GM21737 (cell line): Measurements from ENCODE around the gene UBL4B.

Experiments
- ATAC-seq: cut with Tn5 transposase; IDR thresholded peaks from one replicate; pipeline ENCODE4 v1.9.1; 2021; ENCODE audit warnings: mild to moderate bottlenecking, moderate library complexity; ENCODE audit not compliant: unreplicated experiment

UBL4B gene

DNA sequence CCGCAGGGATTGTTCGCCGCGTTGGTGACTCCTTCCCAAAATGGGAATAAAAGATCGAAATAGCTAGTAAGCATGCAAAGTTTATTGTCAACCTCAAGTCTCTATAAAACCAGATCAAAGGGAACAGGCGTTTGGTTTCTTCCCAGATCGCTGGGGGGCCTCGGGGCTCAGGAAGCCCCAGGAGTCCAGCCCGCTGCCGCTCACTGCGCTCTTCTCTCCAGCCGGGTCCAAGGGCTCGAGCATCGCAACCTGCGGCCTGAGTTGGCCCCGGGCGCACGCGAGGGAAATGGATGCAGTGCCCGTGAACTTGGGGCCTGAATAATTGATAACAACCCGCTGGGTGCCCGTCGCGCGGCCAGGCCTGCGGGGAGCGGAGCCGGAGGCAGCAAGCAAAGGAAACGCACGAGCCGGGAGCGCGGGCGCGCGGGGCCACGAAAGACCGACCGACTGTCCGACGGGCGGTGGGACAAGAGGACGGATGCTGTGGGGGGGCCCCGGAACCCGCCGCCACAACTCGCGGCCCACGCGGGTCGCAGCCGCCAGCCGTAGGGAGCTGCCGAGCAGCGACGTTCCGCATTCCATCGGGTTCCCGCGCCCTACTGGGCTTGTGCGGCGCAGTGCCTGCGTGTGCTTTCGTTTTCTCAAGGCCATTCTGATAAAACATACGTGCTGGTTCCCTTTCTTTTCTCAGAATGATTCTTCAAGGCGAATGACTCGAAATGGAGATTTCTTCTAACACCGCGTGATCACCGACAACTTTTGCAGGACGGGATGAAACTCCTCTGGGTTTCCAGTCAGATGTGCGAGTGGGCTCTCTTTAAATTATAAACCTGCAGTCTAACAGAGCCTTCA, 27.8 kb upstream of the UBL4B start:
- no peak for ATAC-seq

- no peak for ATAC-seq
These were observed 26.6 kb upstream of the UBL4B start for GRCh38 chr1:110085671-110086070.

DNA sequence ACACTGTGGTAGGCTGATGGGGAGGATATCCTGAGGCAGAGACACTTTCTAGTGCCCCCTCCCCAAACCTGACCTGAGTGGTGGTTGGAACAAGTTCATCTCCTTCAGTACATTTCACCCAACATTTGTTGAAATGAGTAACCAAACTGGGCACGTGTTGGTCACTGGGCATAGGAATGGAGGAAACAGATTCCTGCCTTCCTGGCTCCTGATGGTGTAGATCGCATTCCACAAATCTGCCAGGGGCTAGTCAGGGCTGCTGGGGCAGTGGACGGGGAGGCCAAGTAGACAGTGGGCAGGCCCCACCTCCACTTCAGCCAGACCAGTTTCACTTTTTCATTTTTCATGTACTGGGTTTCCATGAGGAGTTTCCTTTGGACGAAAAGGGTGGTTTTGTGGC, 25.3 kb upstream of the UBL4B start:
- no peak for ATAC-seq

DNA sequence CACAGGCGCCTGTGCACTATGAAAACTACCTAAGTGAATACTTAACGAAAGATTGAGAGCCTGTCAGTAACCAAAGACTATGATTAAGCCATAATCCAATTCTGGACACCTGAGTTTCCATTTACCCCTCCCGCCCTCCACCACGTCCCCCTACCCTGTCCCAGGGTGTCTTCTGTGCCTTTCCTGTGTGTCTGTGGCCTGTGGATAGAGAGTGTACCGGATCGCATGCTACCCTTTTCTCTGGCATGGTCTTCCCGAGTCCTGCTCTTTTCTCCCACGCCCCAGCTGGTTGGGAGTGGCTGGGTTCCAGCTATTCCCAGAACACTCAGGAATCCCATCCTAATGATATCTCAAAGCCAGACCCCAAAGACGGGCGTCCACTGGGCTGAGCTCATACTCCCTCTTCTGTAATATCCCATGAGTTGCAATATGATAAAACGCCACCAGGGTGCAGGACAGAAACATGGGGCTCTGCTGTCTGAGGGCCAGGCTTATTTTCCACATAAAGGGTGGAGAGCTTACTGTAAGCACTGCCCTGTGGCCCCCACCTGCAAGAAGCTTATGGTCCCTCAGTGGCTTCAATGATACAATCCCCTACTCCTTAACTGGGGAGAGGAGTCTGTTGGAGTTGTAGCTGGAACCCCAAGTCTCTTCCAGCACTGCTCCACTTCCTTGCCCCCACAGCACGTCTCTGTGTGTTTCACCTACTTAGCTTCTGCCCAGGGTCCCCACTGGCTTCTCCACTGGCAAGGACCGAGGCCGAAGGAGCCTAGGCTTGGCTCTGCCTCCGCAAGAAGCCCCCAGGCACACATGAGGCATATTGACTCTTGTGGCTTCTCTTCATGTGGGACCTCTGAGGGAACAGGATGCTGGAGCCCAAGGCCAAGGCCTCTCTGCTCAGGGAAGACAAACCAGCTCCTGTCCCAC, 24.2 kb upstream of the UBL4B start:
- ATAC-seq: no peak

GRCh38 chr1:110088739-110089316, 23.4 kb upstream of the UBL4B start:
- no peak for ATAC-seq

- ATAC-seq: no peak
These were observed 22.5 kb upstream of the UBL4B start for GRCh38 chr1:110089561-110090275.

DNA sequence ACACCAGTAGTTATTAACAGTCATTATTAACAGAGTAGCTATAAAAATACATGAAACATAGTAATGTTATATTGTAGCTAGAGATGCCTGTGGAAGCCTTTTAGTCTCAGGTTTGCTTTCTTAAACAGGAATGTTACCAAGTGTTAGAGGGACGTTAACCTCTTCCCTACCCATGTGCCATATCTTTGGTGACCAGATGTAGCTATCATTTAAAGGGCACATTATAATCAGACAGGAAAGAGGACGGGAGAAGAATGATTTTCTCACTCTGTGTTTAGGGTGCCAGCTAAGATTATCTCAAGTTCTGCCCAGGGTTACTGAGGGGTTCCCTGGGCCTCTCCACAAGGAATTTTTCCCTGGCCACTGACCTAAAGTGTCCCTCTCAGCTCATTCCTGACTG, 20.9 kb upstream of the UBL4B start:
- ATAC-seq: no peak

GRCh38 chr1:110091791-110092190, 20.5 kb upstream of the UBL4B start:
- ATAC-seq: no peak

GRCh38 chr1:110092991-110093390, 19.3 kb upstream of the UBL4B start:
- no peak for ATAC-seq

DNA sequence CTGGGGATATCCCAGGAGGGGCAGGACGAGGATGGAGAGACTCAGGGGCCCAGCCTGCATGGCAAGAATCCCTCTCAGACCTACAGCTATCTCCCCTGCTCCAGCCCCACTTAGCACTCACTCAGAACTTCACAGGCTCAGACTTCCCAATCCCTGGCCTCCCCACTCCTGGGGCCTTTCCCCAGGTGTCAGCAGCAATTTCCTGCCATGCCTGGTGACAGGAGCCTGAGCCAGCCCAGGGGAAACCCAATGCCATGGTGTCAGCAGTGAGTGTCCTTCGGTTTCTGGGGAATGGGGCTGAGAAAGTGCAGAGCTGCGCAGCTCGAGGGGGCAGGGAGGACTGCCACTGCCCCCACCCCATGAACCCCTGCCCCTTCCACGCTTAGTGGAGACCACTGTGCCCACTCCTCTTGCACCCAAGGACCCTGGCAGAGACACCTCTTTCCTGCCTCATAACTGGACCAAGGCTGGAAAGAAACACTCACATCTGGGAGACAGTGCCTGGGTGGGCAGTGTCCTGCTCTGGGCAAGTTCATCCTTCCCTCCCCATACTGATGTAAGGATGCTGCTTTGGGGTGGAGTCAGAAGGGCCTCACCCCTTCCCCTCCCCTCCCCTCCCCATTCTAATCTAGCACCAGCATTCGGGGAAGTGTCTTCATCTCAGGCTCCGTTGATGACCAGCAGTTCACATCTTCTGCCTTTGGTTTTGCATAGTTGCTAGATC, 17.1 kb upstream of the UBL4B start:
- no peak for ATAC-seq

DNA sequence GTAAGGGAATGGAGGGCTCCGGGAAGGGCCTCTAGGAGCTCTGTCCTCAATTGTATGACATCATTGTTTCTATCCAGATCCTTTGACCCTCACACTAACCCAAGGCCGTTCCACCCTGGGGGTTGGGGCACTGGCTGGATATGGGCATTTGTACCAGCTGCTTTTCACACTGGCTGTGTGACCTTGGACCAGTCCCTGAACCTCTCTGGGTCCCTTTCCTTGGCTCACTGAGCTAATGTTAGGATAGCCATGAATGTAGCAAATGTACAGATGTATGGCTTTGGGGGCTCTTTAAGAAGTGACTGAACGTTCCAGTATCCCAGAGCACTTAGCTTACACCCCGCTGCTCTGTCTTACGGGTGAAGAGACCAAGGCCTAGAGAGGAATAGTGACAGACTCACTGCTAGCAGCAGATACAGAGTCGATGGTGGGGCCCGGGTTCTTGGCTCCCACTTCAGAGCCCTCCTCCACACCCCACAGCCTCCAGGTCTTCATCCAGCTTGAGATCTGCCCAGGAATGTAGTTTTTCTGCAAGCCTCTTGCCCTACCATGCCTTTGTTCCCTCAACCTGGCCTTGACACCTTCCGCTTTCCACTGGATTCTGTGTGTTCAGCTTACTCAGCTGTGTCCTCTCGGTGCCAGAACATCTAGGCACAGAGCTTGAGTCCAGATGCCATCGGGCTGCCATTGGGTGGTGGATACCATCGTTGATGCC, 14.6 kb upstream of the UBL4B start:
- no peak for ATAC-seq

DNA sequence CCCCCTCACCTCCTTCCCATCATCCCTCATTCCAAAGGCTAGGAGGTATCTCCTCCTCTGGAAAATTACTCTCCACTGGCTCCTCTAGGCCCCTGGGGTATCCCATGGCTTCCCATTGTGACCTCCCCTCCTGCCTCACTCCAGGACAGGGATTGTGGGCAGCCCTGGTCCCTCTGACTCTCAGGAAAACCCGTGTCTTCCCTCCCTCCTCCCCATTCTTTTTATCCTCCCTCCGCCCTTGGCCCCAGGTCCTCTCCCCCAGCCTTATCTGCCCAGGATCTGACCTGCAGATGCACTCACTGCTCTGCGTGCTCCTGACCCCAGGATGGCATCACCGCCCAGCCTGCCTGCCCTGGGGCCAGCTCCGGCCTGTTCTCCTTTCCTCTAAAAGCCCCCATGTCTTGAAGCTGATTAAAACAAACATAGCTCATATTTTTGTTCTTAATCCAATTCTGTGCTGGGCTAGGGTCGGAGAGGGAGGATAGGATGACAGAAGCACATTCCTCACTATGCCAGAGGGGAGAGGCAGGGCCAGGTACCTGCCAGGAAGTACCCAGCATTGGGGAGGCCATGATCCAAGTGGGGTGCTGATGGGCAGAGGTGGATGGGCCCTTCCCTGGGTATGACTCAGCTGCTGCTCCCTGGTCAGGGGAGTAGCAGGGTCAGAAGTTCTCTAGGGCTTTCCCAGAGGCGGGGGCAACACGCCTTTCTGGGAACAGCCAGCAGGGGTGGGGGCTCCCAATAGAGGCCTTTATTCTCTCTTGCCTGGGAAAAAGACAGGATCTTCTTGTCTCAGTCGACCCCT, 13.8 kb upstream of the UBL4B start:
- no peak for ATAC-seq

GRCh38 chr1:110100335-110100734, 11.9 kb upstream of the UBL4B start:
- ATAC-seq: no peak

- no peak for ATAC-seq
These were observed 10.2 kb upstream of the UBL4B start for GRCh38 chr1:110102081-110102480.

DNA sequence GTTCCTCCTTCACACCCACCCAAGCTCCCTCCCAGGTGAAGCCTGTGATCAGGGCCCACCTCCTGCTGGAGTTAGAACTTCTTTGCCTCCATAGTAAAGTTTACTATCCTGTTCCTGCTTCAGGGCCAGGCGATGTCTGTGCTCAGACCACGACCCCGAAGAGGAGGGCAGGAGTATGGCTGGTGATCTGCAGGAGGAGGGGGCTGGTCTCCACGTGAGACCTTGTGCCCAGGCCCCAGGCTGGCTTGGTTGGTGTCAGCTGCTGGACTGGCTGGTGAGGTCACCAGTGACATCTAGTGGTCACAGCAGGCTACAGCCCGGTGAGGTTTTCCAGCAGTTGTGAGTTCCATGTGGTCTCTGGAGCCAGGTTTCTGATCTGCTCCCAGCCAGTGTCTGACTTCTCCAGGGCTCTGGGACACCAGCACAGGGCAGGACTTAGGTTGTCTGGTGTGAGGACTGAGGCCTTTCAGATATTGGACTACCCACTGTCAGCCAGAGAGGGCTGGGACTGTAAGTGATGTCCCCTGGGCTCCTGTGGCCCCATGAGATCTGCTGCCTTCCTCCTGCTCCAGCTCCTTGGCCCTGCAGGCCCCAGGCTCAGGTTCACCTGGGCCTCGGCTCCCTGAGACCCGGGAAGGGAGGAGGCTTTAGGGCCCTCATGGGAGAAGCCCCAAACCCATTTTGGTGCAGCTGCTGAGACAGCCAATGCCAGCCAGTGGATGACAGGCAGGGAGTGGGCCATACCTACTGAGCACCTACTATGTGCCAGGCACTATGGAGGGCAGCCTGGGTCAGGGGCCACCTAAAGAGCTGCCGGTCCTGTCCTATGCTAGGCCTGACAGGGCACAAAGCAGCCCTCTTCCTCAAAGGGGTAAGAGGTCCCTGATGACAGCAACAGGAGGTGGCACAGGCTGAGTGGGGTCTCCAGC, 6.0 kb upstream of the UBL4B start:
- ATAC-seq: peak; percentile 52

DNA sequence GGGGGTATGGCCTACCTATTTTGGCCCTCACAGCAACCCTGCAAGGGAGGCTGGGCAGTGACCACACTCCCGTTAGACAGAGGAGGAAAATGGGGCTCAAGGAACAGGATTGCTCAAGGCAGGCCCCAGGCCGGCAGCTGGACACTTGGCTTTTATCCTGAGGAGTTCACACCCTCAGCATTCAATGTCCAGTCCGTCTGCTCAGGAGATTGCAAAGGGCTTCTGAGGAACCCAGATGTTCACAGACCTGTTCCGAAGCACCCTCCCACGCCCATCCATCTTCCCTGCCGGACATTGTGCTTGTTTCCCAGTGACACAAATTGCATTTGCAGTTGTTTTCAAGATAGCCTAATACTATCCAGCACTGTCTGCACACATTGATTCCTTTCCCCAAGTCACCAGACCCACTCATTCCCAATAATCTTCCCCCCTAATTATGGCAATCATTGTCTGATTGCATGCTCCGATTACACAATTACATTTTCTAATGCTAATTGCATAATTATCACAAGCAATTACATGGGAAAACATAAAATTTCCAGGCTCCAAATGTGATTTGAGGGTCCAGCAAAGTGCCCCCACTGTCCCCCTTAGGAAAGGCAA, 4.3 kb upstream of the UBL4B start:
- no peak for ATAC-seq

DNA sequence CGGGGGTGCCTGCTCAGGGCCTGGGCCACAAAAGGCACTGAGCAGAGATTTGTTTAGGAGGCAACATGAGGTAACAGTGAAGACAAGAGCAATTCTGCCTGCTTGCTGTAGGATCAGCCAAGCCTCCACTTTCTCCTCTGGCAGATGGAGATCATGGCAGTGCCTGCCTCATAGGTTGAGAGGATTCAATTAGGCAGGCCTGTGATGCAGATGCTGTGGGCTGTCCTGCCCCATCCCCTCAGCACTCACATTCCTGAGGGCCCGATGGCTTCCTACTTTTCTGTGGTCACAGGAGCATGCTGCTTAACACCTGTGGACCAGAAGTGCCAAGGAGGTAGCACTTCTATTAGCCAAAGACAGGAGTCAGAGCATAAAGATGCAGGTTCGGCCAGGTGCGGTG, 1.2 kb upstream of the UBL4B start:
- no peak for ATAC-seq
